ENCODE data around the gene HABP2.

DNA sequence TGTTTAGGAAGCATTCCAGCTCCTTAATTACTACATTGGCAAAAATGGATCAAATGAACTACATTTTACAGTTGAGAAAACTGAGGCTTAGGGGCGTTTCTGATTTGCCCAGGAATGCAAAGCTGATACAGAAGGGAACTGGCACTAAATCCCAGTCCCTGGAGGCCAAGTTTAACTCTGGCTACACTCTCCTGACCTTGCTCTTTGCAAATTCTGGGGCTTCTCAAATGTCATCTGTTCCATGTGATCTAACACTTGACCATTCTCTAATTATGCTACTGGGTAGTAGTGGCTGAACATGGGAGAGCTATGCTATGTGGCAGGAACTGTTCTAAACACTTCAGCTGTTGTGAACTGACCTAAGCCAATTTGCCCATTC, 11.3 kb upstream of the HABP2 start:
- TF ChIP-seq, protein P1, sequence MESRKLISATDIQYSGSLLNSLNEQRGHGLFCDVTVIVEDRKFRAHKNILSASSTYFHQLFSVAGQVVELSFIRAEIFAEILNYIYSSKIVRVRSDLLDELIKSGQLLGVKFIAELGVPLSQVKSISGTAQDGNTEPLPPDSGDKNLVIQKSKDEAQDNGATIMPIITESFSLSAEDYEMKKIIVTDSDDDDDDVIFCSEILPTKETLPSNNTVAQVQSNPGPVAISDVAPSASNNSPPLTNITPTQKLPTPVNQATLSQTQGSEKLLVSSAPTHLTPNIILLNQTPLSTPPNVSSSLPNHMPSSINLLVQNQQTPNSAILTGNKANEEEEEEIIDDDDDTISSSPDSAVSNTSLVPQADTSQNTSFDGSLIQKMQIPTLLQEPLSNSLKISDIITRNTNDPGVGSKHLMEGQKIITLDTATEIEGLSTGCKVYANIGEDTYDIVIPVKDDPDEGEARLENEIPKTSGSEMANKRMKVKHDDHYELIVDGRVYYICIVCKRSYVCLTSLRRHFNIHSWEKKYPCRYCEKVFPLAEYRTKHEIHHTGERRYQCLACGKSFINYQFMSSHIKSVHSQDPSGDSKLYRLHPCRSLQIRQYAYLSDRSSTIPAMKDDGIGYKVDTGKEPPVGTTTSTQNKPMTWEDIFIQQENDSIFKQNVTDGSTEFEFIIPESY (IDR thresholded peaks at IDR 0.05): no peak
- TF ChIP-seq, protein P2, sequence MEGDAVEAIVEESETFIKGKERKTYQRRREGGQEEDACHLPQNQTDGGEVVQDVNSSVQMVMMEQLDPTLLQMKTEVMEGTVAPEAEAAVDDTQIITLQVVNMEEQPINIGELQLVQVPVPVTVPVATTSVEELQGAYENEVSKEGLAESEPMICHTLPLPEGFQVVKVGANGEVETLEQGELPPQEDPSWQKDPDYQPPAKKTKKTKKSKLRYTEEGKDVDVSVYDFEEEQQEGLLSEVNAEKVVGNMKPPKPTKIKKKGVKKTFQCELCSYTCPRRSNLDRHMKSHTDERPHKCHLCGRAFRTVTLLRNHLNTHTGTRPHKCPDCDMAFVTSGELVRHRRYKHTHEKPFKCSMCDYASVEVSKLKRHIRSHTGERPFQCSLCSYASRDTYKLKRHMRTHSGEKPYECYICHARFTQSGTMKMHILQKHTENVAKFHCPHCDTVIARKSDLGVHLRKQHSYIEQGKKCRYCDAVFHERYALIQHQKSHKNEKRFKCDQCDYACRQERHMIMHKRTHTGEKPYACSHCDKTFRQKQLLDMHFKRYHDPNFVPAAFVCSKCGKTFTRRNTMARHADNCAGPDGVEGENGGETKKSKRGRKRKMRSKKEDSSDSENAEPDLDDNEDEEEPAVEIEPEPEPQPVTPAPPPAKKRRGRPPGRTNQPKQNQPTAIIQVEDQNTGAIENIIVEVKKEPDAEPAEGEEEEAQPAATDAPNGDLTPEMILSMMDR (IDR thresholded peaks at IDR 0.05; ENCODE audit: low read depth, low read length, missing input control): no peak
- peak; percentile 55 to 64 for TF ChIP-seq RXRA (IDR thresholded peaks at IDR 0.05)
- TF ChIP-seq, protein P3, sequence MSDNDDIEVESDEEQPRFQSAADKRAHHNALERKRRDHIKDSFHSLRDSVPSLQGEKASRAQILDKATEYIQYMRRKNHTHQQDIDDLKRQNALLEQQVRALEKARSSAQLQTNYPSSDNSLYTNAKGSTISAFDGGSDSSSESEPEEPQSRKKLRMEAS (IDR thresholded peaks at IDR 0.05): no peak
- TF ChIP-seq, protein P4, sequence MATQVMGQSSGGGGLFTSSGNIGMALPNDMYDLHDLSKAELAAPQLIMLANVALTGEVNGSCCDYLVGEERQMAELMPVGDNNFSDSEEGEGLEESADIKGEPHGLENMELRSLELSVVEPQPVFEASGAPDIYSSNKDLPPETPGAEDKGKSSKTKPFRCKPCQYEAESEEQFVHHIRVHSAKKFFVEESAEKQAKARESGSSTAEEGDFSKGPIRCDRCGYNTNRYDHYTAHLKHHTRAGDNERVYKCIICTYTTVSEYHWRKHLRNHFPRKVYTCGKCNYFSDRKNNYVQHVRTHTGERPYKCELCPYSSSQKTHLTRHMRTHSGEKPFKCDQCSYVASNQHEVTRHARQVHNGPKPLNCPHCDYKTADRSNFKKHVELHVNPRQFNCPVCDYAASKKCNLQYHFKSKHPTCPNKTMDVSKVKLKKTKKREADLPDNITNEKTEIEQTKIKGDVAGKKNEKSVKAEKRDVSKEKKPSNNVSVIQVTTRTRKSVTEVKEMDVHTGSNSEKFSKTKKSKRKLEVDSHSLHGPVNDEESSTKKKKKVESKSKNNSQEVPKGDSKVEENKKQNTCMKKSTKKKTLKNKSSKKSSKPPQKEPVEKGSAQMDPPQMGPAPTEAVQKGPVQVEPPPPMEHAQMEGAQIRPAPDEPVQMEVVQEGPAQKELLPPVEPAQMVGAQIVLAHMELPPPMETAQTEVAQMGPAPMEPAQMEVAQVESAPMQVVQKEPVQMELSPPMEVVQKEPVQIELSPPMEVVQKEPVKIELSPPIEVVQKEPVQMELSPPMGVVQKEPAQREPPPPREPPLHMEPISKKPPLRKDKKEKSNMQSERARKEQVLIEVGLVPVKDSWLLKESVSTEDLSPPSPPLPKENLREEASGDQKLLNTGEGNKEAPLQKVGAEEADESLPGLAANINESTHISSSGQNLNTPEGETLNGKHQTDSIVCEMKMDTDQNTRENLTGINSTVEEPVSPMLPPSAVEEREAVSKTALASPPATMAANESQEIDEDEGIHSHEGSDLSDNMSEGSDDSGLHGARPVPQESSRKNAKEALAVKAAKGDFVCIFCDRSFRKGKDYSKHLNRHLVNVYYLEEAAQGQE (IDR thresholded peaks at IDR 0.05): no peak
- peak; percentile 3 for TF ChIP-seq YY1 (IDR thresholded peaks at IDR 0.05)
- TF ChIP-seq, protein P5, sequence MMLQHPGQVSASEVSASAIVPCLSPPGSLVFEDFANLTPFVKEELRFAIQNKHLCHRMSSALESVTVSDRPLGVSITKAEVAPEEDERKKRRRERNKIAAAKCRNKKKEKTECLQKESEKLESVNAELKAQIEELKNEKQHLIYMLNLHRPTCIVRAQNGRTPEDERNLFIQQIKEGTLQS (IDR thresholded peaks at IDR 0.05): no peak
- no peak for TF ChIP-seq GABPA (IDR thresholded peaks at IDR 0.05 in 1 of 2, conservative IDR thresholded peaks at IDR 0.05 in 1 of 2)
- TF ChIP-seq TAF1 (conservative IDR thresholded peaks at IDR 0.05): no peak
